OCI-M2 (cell line): Measurements from ENCODE around the gene C18orf32.
A peak's percentile ranks its signal among the peaks of the same experiment; 100 is the strongest.
"Not testable (repeated sequence)": the region's sequence is repeated elsewhere in the genome, so short reads cannot be mapped to it uniquely, and the experiment has no call there.

ENCODE experiments used
- DNase-seq: peaks from one replicate; lab custom pipeline; 2025; ENCODE audit not compliant: unreplicated experiment; lab: John Stamatoyannopoulos, UW

C18orf32 gene

DNA sequence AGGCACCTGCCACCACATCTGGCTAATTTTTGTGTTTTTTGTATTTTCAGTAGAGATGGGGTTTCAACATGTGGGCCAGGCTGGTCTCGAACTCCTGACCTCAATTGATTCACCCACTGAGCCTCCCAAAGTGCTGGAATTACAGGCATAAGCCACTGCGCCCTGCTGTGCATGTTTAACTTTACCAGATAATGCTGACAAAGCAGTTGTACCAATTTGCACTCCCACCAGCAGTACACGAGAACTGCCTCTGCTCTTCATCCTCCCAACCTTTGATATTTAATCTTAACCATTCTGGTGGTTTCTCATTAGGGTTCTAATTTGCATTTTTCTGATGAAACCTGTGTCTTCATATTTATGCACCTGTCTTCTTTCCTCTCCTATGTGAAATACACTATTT, 14.6 kb downstream of the C18orf32 start:
- no peak for DNase-seq

DNA sequence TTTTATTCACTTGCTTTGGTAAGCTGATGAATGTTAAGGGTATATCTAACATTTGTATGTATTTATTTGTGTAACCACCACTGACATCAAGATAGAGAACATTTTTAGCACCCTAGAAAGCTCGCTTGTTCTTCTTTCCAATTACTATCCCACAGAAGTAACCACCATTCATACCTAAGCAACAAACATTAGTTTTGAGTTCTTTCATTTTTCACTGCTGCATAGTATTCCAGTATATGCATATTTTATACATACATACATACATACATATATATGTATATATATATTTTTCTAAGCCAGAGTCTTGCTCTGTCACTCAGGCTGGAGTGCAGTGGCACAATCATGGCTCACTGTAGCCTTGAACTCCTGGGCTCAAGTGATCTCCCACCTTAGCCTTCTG, 15.5 kb downstream of the C18orf32 start:
- DNase-seq: no peak

DNA sequence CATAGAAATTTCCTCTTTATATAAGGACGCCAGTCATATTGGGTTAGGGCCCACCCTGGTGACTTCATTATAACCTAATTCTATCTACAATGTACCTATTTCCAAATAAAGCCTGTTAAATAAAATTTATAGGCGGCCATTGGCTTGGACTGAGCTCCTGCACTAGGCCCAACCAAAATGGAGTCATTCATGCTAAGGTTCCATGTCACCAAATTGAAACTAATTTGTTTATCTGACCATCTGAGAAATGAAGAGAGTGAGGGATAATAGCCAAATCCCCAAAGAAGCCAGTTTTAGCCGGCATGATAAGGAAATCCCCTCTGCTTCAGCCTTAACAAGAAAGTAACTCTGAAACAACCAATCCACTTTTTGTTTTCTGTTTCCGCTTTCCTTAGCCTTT, 19.4 kb downstream of the C18orf32 start:
- DNase-seq: no peak

DNA sequence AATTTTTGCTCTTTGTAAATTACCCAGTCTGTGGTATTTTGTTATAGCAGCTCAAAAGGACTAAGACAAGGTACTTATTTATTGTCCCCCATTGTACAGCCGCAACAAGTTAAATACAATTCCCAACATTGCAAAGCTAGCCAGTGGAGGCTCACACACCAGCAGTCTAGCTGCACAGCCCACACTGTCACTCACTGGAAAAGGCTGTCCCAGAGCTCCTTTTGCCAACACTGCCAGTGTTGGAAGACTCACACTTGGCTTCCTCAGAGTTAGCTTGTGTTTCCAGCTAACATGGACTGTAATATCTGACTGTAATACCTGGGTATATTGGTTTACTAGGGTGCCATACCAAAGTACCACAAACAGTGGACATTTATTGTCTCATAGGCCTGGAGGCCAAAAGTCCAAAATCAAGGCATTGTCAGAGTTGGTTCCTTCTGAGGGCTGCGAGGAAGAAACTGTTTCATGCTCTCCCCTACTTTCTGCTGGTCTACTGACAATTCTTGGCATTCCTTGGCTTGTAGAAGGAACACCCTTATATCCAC, 19.9 kb downstream of the C18orf32 start:
- no peak for DNase-seq

DNA sequence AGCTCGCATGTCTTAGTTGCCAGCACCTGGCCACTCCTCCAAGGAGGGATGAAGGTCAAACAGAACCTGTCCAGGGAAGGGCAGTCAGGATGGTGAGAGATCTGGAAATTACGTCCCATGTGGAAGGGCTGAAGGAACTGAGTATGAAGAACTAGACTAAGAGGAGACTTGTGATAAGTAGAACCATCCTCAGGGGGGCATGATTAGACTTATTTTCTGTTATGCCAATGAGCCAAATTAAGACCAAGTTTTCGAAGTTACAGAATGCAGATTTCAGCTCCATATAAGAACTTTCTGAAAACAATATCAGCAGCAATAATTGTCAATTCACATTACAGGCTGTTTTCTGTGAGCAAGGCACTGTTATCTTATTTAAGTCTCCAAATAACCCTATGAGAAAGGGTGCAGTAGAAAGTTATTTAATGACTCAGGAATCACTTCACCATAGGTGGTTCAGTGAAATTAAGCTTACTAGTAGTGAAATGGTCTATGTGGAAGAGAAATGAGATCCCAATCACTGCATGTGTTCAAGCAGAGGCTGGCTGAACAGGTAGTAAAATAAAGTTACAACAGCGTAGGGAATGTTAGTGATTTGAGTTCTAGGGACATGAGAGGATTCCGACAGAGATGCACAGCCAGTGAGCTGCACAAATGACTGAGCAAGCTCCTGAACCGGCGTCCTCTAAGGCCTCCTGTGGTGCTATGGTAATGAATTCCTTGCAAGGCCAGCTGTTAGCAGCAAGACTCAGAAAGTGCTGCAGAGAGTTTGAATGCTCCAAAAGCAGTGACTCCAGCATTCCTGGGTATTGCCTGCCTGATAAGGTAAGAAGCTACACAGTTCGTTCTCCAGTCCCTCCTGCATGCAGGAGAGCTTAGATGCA, 22.1 kb downstream of the C18orf32 start:
- no peak for DNase-seq

DNA sequence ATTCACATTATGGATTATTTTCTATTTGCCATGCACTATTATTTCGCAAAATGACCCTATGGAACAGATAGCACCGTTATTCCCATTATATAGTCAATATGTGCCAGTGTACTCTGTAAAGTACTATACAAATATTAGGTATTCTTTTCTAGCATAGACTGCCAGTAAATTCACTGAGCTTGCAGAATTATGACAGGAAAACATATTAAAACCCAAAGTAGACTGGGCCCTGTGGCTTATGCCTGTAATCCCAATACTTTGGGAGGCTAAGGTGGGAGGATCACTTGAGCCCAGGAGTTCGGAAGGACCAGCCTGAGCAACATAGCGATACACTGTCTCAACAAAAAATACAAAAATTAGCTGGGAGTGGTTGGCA, 25.4 kb downstream of the C18orf32 start:
- DNase-seq: no peak

DNA sequence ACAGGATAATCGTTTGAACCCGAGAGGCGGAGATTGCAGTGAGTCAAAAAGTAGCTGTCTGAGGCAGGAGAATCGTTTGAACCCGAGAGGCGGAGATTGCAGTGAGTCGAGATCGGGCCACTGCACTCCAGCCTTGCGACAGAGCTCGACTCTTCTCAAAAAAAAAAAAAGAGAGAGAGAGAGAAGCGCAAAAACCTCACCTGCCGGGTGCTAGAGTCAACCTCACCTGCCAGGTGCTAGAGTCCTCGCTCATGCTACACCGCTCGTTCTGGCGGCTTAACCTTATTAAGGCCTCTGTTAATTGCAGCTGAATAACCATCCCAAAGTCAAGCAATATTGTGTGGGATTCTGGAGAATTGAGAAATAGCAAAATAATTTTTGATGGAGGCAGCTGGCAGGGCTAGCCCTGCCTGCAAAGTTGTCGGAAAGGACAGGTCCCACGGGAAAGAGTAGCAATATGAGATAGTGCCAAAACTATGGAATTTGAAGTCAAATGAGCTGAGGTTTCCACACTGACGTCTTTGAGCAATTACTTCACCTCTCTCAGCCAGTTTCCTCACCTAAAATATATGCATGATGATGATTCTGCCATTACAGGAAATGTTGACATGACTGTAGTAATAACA, 25.9 kb downstream of the C18orf32 start:
- no peak for DNase-seq

DNA sequence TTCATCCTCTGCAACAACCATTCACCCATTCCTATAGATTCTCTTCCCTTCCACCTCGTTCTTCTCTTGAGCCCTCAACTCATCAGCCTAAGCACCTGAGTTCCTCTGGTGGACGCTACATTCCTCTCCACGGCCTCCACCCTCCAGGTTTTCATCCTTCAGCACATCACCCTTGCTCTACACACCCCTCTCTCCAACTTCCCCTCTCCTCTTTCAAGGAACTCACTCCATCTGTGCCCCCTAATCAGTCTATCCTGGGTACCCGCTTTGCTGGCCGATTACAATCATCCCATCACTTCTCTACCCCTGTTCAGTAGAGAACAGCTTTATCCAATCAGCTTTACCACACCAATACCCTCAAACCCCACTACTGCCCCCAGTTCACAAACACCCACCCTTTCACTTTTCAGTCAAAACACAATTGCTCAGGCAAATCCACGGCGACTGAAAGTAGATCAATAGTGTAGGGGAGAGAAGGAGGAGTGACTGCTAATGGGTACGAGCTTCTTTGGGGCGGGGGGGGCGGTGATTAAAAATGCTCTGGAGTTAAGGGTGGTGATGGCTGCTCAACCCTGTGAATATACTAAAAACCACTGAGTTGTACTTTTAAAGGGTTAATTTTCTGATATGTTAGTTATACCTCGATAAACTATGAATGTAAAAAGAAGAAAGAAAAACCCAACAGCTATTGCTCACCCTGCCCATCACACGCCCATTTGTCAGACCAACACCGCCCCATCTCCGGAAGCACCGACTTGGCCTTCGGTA, 27.4 kb downstream of the C18orf32 start:
- DNase-seq: no peak

DNA sequence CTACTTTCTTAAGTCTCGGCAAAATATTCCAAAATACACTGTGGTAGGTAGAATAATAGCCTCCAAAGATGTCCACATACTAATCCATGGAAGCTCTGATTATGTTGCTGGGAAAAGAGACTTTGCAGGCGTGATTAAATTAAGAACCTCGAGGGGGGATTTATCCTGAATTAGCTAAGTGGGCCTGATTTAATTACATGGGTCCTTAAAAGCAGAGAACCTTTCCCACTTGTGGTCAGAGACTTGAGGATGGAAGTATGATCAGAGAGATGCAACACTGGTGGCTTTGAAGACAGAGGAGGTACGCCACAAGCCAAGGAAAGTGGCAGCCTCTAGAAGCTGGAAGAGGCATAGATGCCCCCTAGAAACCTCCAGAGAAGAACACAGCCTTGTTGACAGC, 29.4 kb downstream of the C18orf32 start:
- no peak for DNase-seq

DNA sequence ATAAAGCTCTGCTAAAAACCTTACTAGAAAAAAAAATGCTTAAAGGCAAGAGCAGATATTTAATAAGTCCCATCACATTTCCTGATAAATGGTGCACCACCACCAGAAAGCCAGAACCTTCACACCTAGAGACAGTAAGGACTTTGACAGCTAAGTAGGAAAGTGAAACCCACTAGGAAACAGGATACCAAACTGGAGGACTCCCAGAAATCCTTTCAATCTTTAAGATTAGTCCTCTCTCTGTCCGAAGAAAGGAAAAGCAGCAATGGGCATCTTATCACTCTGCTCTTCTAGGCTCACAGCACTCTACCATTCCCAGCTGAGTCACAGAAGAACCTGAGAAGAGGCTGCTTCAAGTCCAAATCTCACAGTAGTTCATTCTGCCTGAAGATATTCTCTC, 30.2 kb downstream of the C18orf32 start:
- DNase-seq: no peak

DNA sequence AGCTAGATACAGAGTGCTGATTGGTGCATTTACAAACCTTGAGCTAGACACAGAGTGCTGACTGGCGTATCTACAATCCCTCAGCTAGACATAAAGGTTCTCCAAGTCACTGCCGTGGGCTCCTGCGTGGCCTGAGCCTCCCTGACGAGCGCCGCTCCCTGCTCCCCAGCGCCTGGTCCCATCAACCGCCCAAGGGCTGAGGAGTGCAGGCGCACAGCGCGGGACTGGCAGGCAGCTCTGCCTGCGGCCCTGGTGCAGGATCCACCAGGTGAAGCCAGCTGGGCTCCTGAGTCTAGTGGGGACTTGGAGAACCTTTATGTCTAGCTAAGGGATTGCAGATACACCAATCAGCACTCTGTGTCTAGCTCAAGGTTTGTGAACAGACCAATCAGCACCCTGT, 34.5 kb downstream of the C18orf32 start:
- DNase-seq: not testable (repeated sequence)

DNA sequence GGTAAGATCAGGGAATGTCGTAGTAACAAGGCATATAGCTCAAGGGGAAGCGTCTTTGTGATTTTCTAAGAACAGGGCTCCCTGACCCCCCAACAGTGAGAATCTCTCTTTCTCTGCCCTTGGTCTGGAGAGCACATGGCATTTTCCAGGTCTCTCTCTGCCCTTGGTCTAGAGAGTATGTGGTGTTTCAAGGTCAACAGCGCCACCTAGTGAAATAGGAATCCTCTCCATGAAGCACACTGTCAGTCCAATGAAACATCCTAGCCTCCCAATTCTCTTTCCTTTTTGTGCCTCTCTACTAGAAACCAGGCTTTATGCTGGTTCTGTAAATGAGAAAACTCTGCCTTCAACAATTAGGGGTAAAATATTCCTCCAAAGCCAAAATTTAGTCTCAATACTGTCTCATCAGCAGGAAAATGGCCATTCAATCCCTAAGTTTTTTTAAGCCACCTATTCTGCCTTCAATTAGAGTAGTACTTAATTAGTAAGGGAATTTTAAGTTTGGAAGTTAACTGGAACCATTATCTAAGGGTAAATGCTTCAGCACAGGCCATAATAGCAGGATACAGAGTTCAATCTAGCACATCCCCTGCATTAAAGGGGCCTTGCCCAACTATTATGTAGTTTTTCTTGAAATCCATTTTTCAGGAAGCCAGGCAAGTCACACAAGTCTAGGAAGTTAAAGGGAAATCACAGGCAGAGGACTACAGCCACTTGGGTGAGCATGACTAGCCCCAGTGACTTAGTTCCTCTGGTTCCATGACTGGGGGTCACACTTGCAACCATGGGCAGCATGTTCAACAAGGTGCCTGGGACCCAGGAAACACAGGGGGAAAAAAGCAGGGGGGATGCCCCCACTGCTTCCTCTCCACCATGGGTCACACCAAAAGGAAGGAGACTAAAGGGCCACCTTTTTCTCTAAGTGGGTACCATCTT, 39.0 kb downstream of the C18orf32 start:
- peak; percentile 1 for DNase-seq

DNA sequence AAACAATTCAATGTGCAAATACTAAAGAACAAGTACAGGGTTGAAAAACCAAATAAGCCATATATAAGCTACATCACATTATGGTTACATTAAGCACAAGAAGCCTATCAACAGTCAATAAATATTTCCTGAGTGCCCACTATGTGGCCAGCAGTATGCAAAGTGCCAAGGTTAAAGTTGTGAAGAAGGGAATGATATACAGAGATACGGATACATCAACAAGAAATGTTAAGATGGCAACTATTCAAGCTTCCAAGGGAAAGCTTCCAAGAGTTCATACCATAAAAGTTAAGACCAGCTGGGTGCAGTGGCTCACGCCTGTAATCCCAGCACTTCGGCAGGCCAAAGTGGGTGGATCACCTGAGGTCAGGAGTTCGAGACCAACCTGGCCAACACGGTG, 40.6 kb downstream of the C18orf32 start:
- no peak for DNase-seq

DNA sequence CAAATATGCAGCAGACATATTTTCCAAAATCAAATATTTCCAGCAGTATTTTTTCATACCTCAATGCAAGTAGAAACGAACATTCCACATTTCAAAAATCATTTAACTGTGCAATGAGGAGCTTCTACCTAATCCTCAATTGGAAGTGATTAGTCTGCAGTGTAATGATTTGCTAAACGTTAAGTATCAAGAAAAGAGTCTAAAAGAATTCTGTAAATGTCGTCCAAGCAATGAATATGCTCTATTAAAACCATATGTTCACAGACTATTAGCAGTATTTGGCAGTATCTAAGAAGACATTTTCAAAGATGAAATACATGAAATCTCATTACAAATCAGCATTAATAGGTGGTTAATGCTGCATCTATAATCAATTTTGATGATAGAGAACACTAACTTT, 42.5 kb downstream of the C18orf32 start:
- no peak for DNase-seq

DNA sequence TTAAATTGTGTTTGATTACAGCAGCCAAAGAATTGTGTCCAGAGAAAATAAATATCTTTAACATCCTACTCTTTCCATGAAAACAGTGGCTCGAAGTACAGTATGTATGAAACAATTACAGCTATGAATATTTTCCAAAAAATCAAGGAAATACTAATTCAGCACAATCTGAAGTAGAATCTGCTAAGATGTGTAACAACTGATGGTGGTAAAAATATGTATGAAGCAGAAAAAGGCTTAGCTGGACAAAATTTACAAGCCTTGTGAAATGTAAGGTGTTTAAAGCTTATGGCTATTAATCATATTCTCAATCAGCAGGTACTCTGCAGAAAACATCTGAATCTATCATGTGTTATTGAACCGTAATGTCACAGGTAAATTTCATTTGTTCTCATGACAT, 43.2 kb downstream of the C18orf32 start:
- no peak for DNase-seq

DNA sequence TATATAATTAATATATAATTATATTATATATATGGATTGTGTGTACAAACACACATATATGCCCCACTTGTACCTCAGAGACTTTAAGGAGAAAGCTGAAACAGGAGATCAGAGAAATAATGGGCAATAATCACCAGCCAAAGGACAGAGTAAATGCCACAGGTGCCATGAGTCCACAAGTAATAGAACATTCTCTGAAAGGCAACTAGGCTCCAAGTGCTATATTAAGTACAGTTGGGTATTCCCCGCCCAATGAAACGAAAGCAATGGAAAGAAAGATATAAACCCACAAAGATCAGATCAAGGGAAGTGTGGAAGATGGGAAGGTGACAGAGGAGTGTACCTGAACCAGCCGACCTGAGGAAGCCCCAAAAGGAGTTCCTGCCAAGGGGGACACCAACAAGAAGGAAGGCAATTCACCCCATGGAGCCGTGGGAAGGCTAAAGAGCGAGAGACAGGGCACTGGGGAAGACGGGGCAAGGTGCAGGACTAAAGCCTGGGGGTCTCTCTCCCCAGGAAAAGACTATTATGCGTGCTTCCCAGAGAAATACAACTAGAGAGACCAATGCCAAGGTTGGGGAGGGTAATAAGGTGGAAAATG, 45.6 kb downstream of the C18orf32 start:
- no peak for DNase-seq

DNA sequence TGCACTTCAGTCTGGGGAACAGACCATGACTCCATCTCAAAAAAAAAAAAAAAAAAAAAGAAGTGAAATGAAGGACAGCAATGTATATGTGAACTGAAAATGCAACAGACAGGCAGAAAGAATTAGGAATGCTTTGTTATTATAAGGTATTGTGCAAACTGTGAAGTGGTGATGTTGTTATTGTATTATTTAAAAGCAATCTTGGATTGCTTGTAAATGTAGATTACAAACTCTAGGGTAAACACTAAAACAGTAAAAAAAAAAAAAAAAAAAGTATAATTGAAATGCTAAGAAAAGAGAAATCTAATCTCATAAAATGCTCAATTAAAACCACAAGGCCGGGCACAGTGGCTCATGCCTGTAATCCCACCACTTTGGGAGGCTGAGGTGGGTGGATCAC, 51.9 kb downstream of the C18orf32 start:
- no peak for DNase-seq

DNA sequence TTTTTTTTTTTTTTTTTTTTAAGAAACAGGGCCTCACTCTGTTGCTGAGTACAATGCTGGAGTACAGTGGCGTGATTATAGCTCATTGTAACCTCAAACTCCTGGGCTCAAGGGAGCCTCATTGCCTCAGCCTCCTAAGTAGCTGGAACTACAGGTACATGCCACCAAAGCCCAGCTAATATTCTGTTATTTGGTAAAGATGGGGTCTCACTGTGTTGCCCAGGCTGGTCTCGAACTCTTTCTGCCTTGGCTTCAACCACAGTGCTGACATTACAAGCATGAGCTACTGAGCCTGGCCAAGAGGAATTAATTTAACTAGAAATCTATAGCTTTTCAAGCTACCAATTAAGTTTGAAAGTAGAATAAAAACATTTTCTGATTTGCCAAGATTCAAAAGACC, 54.4 kb downstream of the C18orf32 start:
- DNase-seq: no peak

DNA sequence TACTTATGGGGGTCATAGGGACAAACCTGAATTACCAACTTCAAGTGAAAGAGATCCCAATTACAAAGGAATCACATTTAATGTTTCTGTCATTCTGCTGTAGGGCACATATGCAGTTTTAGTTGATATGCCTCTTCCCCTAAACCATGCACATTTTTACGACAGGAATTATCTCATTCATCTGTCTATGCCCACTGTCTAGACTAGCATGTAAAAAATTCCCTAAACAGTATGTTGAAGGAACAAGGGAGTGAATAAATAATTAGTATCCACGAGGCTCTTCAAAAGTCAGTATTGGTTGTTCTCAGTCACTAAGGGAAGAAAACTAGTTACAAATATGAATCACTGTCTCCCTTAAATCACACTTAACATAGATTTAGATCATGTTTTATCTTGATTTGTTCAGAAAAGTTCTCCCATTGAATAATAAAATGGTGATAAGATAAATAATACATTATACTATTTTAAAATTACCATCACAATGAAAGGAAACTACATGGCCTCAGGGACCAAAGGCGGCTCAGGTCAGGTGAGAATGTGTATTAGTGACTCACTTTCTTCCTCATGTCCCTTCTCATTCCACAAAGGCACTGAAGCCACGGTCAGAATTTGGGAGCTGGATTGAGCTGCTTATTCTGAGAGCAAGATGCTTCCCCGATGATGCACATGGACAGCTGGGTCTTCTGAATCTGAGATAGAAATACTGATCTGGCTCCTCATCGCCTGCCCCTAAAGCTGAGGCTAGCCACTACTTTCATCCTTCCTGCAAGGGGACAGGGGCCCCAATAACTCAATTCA, 55.7 kb downstream of the C18orf32 start:
- no peak for DNase-seq
